ENCODE results near the gene XCR1. TPM values are rescaled to one million over a fixed set of nuclear protein-coding genes. Genes with fewer than 3 reads are reported as not detected.
"Not testable (repeated sequence)": the region's sequence is repeated elsewhere in the genome, so short reads cannot be mapped to it uniquely, and the experiment has no call there.

Gene XCR1
- total RNA-seq, 1 experiment from 2014 or later, result not detected

DNA sequence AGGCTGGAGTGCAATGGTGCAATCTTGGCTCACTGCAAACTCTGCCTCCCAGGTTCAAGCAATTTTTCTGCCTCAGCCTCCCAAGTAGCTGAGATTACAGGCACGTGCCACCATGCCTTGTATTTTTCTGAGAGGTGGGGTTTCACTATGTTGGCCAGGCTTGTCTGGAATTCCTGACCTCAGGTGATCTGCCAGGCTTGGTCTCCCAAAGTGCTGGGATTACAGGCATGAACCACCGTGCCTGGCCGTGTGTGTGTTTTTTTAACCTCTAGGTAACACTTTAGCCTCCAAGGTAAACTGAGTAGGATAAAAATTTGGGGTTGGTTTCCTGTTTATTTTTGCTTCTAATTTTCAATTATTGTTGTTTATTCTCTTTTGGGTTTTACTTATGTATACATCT, 10.8 kb upstream of the XCR1 start:
- BruUV-seq (replicated peaks); DNase-seq (ENCODE audit: low read depth, low spot score); H3K9ac ChIP-seq (ENCODE audit: low read length); ATAC-seq; H3K4me2 ChIP-seq (ENCODE audit: low read length); H3K36me3 ChIP-seq (ENCODE audit: control insufficient read depth in 1 of 2, insufficient read depth in 2 of 2, low read length in 2 of 2); H3K27me3 ChIP-seq (ENCODE audit: insufficient read depth, low read length); intact Hi-C loops (cut with micrococcal nuclease); POLR2A ChIA-PET; H3K9me2 ChIP-seq (ENCODE audit: insufficient read depth); H3K27ac ChIP-seq (ENCODE audit: low read depth, low read length); CTCF ChIA-PET; H3K4me1 ChIP-seq (ENCODE audit: control insufficient read depth in 1 of 2, insufficient read depth in 2 of 2, low read length in 2 of 2); H3K4me3 ChIP-seq (replicated peaks in 1 of 2; ENCODE audit: low read depth in 1 of 2, low read length in 2 of 2); H3K9me3 ChIP-seq (ENCODE audit: control insufficient read depth in 1 of 2, insufficient read depth in 1 of 2, low read depth in 1 of 2, low read length in 2 of 2); RAD21 ChIA-PET (ENCODE audit: low non-redundant PET in 1 of 2, low total read pairs in 2 of 2, uncharacterized antibody in 2 of 2, unreplicated experiment in 2 of 2); H2AFZ ChIP-seq (ENCODE audit: low read depth, low read length, poor library complexity, severe bottlenecking); H4K20me1 ChIP-seq (ENCODE audit: insufficient read depth); H3K79me2 ChIP-seq (ENCODE audit: insufficient read depth, low read length): not testable (repeated sequence)

DNA sequence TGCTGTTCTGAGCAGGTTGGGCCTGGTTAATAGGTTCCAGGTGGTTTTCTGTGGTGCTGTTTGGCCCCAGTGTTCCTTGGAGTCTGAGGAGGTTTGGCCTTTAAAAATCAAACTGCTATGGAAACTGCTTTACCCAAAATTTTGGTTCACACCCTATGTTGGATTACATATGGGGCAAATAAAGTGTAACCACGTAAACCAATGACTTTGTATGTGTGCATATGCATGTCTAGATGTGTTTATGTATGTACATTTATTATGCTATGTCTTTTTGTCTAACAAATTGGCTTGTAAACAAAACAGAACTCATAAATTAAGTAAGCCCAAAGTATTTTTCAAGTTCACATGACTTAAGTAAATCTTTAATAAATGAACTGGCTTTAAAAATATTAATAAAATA, 8.9 kb upstream of the XCR1 start:
- ATAC-seq, result no peak
- CTCF ChIA-PET, result no interaction called here
- no peak for TF ChIP-seq CBX3 (IDR thresholded peaks at IDR 0.05; ENCODE audit: low read depth)
- TF ChIP-seq YY1 (IDR thresholded peaks at IDR 0.05; ENCODE audit: extremely low read depth, insufficient replicate concordance, low read depth, low read length), result no peak
- TF ChIP-seq, protein P1, sequence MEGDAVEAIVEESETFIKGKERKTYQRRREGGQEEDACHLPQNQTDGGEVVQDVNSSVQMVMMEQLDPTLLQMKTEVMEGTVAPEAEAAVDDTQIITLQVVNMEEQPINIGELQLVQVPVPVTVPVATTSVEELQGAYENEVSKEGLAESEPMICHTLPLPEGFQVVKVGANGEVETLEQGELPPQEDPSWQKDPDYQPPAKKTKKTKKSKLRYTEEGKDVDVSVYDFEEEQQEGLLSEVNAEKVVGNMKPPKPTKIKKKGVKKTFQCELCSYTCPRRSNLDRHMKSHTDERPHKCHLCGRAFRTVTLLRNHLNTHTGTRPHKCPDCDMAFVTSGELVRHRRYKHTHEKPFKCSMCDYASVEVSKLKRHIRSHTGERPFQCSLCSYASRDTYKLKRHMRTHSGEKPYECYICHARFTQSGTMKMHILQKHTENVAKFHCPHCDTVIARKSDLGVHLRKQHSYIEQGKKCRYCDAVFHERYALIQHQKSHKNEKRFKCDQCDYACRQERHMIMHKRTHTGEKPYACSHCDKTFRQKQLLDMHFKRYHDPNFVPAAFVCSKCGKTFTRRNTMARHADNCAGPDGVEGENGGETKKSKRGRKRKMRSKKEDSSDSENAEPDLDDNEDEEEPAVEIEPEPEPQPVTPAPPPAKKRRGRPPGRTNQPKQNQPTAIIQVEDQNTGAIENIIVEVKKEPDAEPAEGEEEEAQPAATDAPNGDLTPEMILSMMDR (IDR thresholded peaks at IDR 0.05 in 2 of 3, conservative IDR thresholded peaks at IDR 0.05 in 1 of 3; ENCODE audit: borderline replicate concordance in 1 of 3, insufficient read depth in 1 of 3, low read depth in 2 of 3, low read length in 2 of 3), result no peak
- TF ChIP-seq ZNF274 (IDR thresholded peaks at IDR 0.05; ENCODE audit: low read depth, low read length), result no peak
- TF ChIP-seq EZH2phosphoT487 (IDR thresholded peaks at IDR 0.05; ENCODE audit: borderline replicate concordance), result no peak
- no peak for TF ChIP-seq POLR2A (IDR thresholded peaks at IDR 0.05; ENCODE audit: borderline replicate concordance, extremely low read depth, insufficient read depth, insufficient read length)
- TF ChIP-seq TCF7L2 (IDR thresholded peaks at IDR 0.05; ENCODE audit: borderline replicate concordance, extremely low read depth, insufficient read depth, insufficient read length), result no peak
- TF ChIP-seq EGR1 (IDR thresholded peaks at IDR 0.05; ENCODE audit: low read depth), result no peak
- TF ChIP-seq ELF1 (IDR thresholded peaks at IDR 0.05; ENCODE audit: borderline replicate concordance, low read depth), result no peak
- TF ChIP-seq, protein P2, sequence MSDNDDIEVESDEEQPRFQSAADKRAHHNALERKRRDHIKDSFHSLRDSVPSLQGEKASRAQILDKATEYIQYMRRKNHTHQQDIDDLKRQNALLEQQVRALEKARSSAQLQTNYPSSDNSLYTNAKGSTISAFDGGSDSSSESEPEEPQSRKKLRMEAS (IDR thresholded peaks at IDR 0.05), result no peak
- TF ChIP-seq FOSL1 (IDR thresholded peaks at IDR 0.05; ENCODE audit: low read depth), result no peak
- TF ChIP-seq SIN3A (IDR thresholded peaks at IDR 0.05; ENCODE audit: low read depth), result no peak
- no peak for TF ChIP-seq SP1 (IDR thresholded peaks at IDR 0.05; ENCODE audit: low read depth)
- TF ChIP-seq SRF (IDR thresholded peaks at IDR 0.05; ENCODE audit: low read depth), result no peak
- TF ChIP-seq, protein P3, sequence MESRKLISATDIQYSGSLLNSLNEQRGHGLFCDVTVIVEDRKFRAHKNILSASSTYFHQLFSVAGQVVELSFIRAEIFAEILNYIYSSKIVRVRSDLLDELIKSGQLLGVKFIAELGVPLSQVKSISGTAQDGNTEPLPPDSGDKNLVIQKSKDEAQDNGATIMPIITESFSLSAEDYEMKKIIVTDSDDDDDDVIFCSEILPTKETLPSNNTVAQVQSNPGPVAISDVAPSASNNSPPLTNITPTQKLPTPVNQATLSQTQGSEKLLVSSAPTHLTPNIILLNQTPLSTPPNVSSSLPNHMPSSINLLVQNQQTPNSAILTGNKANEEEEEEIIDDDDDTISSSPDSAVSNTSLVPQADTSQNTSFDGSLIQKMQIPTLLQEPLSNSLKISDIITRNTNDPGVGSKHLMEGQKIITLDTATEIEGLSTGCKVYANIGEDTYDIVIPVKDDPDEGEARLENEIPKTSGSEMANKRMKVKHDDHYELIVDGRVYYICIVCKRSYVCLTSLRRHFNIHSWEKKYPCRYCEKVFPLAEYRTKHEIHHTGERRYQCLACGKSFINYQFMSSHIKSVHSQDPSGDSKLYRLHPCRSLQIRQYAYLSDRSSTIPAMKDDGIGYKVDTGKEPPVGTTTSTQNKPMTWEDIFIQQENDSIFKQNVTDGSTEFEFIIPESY (IDR thresholded peaks at IDR 0.05; ENCODE audit: extremely low read depth, insufficient replicate concordance, low read length), result no peak
- TF ChIP-seq, protein P4, sequence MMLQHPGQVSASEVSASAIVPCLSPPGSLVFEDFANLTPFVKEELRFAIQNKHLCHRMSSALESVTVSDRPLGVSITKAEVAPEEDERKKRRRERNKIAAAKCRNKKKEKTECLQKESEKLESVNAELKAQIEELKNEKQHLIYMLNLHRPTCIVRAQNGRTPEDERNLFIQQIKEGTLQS (IDR thresholded peaks at IDR 0.05), result no peak

More for the DNA sequence above, 8.9 kb upstream of the XCR1 start:
- Histone ChIP-seq H3K4me1 (ENCODE audit: control insufficient read depth in 1 of 2, insufficient read depth in 2 of 2, low read length in 2 of 2) (no peaks in the 10 kb centered on the region), H3K9me3 (ENCODE audit: control insufficient read depth in 1 of 2, insufficient read depth in 1 of 2, low read depth in 1 of 2, low read length in 2 of 2) (no peaks in the 10 kb centered on the region), H3K27ac (ENCODE audit: low read depth, low read length) (no peak overlapping the region), H4K20me1 (ENCODE audit: insufficient read depth) (no peaks in the 10 kb centered on the region), H3K9ac (ENCODE audit: low read length) (no peak overlapping the region), H2AFZ (ENCODE audit: low read depth, low read length, poor library complexity, severe bottlenecking) (no peak overlapping the region), H3K4me3 (replicated peaks in 1 of 2; ENCODE audit: low read depth in 1 of 2, low read length in 2 of 2) (no peak overlapping the region), H3K4me2 (ENCODE audit: low read length) (no peak overlapping the region), H3K36me3 (ENCODE audit: control insufficient read depth in 1 of 2, insufficient read depth in 2 of 2, low read length in 2 of 2) (no peaks in the 10 kb centered on the region), H3K27me3 (ENCODE audit: insufficient read depth, low read length) (no peaks in the 10 kb centered on the region), H3K79me2 (ENCODE audit: insufficient read depth, low read length) (no peaks in the 10 kb centered on the region), H3K9me2 (ENCODE audit: insufficient read depth) (no peaks in the 10 kb centered on the region)
- ChIA-PET RAD21 (ENCODE audit: low non-redundant PET in 1 of 2, low total read pairs in 2 of 2, uncharacterized antibody in 2 of 2, unreplicated experiment in 2 of 2) (no interaction called here), POLR2A (no interaction called here)
- DNase-seq (ENCODE audit: low read depth, low spot score), result no peak
- intact Hi-C loops (cut with micrococcal nuclease), result no loop called here
- no TSS peak for BruUV-seq (replicated peaks)

Measured in HCT116 (cell line).